NCI-H460 (cell line): ENCODE results near the gene CACNA1C. TPM values are rescaled to one million over a fixed set of nuclear protein-coding genes. Genes with fewer than 3 reads are reported as not detected.

Experiments
- DNase-seq: peaks from one replicate; pipeline ENCODE4 v3.0.0-alpha.2; 2016; ENCODE audit warnings: low read depth; ENCODE audit errors: extremely low read depth
- total RNA-seq: library from RNA; depleted of rRNA; stranded (reverse); fragments of >200 nt; shearing (Covaris generic); gene quantifications from 2 replicates; pipeline ENCODE4 v1.2.3, GENCODE V29; 2014

Gene CACNA1C
- total RNA-seq, 1 experiment from 2014 or later, result 0.37 TPM

DNA sequence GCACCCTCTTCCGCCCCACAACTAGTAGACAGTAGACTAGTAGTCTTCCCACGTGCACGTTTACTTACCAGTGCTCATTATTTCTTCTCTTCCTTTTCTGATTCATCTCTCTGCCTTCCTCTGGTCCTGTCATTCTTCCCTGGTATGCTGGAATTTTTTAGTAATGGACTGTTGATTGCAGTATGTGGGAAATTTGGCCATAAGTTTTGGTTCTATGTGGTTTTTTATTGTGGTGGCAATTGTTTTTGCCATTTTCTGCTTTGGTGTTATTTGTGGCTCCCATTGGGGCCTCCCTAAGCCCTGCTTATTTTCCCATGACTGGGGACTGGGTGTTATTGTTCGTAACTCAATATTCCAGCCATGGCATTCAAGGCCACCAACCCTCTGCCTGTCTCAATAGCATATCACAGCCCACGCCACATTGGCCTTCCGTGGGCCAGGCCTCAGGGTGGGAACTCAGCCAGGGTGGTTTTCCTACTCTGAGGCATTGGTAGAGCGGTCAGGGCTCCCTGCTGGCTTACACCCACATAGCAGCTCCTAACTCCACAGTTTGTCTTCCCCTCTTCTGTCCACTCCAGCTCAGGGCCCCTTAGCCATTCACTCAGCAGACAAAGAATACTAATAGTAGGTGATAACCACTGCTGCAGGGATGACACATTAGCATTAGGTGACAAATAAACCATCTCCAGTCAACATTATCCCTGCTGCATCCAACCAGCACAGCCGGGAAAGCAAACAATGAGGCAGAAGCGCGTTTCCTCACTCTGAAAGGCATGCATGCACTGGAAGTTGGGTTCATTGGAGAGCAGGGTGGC is 321.5 kb downstream of the CACNA1C start:
- no peak for DNase-seq

DNA sequence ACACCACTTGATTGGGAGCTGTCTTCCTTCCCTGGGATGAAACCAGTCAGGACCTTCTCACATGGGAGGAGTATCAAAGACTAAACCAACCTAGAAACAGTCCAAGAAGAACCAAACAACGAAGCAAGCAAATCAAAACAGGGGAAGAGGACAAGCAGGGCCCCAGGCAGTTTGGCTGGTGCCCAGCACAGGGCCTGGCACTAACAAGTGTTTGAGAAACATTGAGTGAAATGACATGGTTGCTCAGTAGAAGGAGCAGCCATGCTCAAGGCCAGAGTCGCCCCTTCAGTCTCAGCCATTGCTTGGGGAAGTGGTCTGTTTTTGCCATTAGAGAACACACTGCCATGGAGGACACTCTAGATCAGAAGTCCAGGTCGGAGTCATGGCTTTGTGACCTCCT is 323.1 kb downstream of the CACNA1C start:
- no peak for DNase-seq

- DNase-seq, result no peak
Observed at GRCh38 chr12:2376908-2377657, 324.3 kb downstream of the CACNA1C start.

DNA sequence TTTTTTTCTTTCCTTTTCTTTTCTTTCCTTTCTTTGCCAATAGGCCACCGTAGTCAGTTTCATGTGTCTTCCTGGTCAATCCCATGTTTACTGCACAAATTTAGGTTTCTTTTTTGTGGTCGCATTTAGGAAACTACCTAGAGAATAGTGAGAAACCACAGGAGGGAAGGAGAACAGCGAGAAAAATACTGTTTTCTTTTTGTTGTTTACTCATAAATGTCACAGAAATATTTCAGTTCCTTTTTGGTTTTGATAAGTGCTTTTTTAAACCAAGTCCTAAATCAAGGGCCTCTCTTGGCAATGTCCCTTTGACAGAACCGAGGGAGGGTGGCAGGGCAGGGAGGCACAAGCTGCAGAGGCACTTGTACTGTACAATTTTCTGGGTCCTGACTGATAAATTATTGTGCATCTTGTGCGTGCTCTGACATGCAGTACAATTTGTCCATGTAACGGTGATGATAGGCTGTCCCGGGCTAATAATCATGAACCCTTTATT is 326.1 kb downstream of the CACNA1C start:
- DNase-seq, result no peak

GRCh38 chr12:2380946-2381345 is 328.2 kb downstream of the CACNA1C start:
- DNase-seq, result no peak

GRCh38 chr12:2382370-2383155 is 329.8 kb downstream of the CACNA1C start:
- DNase-seq, result no peak

DNA sequence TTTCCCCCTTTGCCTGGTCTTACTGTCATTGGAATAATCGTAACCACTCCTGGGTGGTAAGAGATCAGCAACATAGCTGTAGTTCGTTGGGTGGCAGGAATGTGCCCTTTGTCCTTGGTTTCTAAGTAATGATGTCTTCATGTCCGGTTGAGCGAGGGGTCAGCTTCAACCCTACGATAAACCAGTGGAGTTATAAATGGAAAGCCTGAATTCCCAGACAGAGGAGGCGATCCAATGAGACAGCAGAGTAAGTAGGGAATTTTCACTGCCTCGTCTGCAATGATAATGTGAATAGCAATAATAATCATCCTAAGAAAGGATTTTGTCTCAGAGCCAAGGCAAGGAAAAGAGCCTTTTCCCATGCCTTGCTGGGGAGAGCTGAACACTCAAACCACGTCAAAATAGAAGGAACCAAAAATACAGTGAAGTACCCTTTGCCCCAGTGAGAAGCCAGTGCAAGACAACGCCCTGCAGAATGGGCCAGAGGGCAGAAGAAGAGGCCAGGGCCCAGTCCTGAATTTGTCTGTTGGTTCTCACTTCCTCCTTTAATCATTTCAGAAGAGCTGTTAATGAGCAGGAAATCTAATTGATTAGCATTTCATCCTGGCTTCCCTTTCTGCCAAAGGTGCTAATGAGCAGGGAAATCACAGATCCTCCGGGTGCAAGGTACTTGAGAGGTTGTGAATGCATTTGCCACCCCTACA is 330.7 kb downstream of the CACNA1C start:
- no peak for DNase-seq

DNA sequence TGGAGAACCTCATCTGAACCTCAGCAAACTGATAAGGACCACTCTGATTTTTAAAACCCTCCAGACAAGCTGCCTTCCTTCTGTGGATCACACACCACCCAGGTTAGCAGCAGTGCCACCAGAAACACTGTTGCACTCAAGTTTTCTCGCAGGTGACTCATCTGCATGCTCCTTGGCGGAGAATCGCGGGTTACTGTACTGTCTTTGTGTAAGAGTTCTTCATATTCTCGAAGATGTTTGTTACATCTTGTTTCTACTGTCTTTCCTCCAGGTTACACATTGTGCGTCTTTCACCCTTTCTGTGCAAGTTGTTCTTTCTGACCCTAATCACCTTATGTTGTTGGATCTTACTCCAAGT is 331.2 kb downstream of the CACNA1C start:
- no peak for DNase-seq

- DNase-seq, result no peak
Observed at GRCh38 chr12:2384533-2385351, 332.0 kb downstream of the CACNA1C start.

DNA sequence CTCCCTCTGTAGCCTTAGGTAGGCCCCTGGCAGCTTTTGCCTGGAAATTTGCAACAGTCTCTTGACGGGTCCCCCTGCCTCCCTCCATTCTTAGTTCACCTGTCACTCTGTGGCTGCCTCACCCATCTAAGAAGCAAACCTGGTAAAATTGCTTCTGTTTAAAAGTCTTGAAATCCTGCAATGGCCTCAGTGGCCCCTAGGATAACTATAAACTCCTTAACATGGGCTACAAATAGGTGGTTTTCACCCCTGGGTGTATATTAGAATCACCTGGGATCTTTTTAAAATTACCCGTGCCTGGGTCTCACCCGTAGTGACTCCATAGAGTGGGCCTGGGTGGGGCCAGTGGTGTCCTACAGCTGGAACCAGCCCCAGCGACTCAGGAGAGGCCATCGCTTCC is 332.7 kb downstream of the CACNA1C start:
- DNase-seq, result no peak

- DNase-seq, result no peak
Observed at GRCh38 chr12:2386566-2386965, 333.8 kb downstream of the CACNA1C start.

- DNase-seq, result no peak
Observed at GRCh38 chr12:2387103-2387834, 334.5 kb downstream of the CACNA1C start.

GRCh38 chr12:2389079-2389790 is 336.4 kb downstream of the CACNA1C start:
- no peak for DNase-seq

DNA sequence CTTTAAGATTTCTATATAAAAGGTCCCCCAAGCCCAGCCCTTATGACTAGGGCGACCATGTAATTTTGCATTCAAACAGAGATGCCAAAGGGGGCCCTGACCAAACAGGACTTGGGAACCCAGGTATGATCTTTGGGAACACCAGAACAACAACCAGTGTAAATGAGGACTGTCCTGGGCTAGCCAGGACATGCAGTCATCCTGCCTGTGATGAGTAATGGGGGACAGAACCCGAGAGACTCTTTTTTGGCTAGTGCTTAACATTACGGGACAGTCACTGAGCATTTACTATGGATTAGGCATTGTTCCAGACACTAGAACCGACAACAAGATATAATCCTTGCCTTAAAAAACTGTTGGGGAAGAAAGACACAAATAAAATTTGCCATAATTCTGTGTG is 337.3 kb downstream of the CACNA1C start:
- DNase-seq, result no peak

- no peak for DNase-seq
Observed at GRCh38 chr12:2390850-2391390, 338.1 kb downstream of the CACNA1C start.

DNA sequence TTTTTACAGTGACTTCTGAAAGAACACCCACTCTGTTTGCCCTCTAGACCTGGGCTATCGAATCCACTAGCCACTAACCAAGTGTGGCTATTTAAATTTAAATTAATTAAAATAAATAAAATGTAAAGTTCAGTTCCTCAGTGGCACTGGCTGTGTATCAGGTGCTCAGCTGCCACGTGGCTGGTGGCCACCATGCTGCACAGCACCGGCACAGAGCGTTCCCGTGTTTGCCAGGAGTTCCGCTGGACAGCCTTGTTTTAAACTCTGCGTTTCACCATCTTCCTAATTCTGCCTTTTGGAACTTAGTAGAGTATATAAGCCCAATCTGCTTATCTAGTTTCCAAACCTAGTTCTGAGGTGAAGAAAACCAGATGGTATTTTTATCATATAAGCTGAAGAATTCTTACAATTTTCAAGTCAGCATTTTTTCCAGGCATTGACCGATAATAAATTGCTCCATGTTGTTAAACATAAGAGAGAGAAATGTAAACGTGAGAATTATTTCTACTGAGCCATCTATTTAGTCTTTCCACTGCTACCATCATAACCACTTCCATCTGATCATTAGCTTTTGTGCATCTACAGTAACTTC is 339.0 kb downstream of the CACNA1C start:
- no peak for DNase-seq

DNA sequence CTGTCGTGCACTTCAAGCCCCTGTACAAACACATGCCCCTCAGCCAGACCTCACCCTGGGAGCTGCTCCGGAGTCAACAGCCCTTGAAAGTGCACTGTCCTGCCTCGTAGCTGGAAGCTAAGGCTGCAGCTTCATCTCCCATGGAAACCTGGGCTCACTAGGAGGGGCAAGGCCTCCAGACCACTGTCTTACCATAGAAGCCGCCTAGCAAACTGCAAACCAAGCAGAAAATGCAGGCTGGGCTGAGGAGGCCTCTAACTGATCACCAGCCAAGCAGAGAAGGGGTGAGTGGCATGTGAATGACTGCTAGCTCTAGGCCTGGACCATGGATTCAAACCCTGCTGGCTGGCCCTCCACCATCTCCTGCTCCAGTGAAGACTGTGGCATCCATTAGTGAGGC is 340.2 kb downstream of the CACNA1C start:
- DNase-seq, result no peak

- no peak for DNase-seq
Observed at GRCh38 chr12:2393996-2394395, 341.2 kb downstream of the CACNA1C start.
